ENCODE data around the gene RNU5B-1. TPM values are rescaled to one million over a fixed set of nuclear protein-coding genes. Genes with fewer than 3 reads are reported as not detected.

RNU5B-1 gene
- polyA plus RNA-seq, 1 of the 3 experiments (the other 2 are of a cell fraction), result not detected

GRCh38 chr15:65318870-65319356, 14.4 kb downstream of the RNU5B-1 start (continued):
- TF ChIP-seq GATA2 (CRISPR knock-in tag; IDR thresholded peaks at IDR 0.05) (no peak), RAD21 (IDR thresholded peaks at IDR 0.05; ENCODE audit: low read length) (peak; percentile 99), USF1 (IDR thresholded peaks at IDR 0.05; ENCODE audit: borderline replicate concordance, low read depth) (no peak), NRF1 (IDR thresholded peaks at IDR 0.05; ENCODE audit: low read depth, low read length) (no peak), FOSL2 (IDR thresholded peaks at IDR 0.05; ENCODE audit: borderline replicate concordance, low read depth) (no peak), TEAD4 (IDR thresholded peaks at IDR 0.05; ENCODE audit: borderline replicate concordance, insufficient read depth) (no peak), PBX3 (IDR thresholded peaks at IDR 0.05) (no peak), MXI1 (IDR thresholded peaks at IDR 0.05; ENCODE audit: low read depth, low read length) (no peak), MAX (IDR thresholded peaks at IDR 0.05; ENCODE audit: low read depth) (0 out of 2 replicates have a peak, but pooled peaks have one; percentile 21), ELF1 (IDR thresholded peaks at IDR 0.05) (no peak), NFIC (IDR thresholded peaks at IDR 0.05; ENCODE audit: borderline replicate concordance) (no peak), TCF12 (IDR thresholded peaks at IDR 0.05) (no peak), ZBTB33 (IDR thresholded peaks at IDR 0.05; ENCODE audit: borderline replicate concordance, low read depth) (no peak), SIN3A (IDR thresholded peaks at IDR 0.05; ENCODE audit: borderline replicate concordance, low read depth, low read length) (no peak), GABPA (IDR thresholded peaks at IDR 0.05; ENCODE audit: low read depth) (no peak), POLR2AphosphoS5 (IDR thresholded peaks at IDR 0.05; ENCODE audit: low read depth, low read length) (no peak), TAF1 (IDR thresholded peaks at IDR 0.05; ENCODE audit: borderline replicate concordance, low read depth, low read length) (no peak), FOXJ3 (CRISPR knock-in tag; IDR thresholded peaks at IDR 0.05) (no peak), EZH2phosphoT487 (IDR thresholded peaks at IDR 0.05; ENCODE audit: borderline replicate concordance, low read depth) (no peak)

Measured in SK-N-SH (cell line).